ENCODE measurements around the gene PDZD2. TPM values are rescaled to one million over a fixed set of nuclear protein-coding genes. Genes with fewer than 3 reads are reported as not detected.
"Not testable (repeated sequence)": the region's sequence is repeated elsewhere in the genome, so short reads cannot be mapped to it uniquely, and the experiment has no call there.

PDZD2 gene
- total RNA-seq, 2 experiments from 2014 or later = 1.3 to 1.8 TPM

GRCh38 chr5:31763424-31763823 is 124.5 kb downstream of the PDZD2 start:
- no peaks in the 10 kb centered on the region for H3K27me3 Mint-ChIP-seq
- no peak overlapping the region for H3K27ac ChIP-seq (ENCODE audit: low read depth in 1 of 2, low read length in 2 of 2)
- no peaks in the 10 kb centered on the region for H3K9me3 Mint-ChIP-seq
- H3K4me3 Mint-ChIP-seq = no peak overlapping the region
- no peaks in the 10 kb centered on the region for H3K27me3 ChIP-seq (ENCODE audit: control insufficient read depth in 1 of 2, insufficient read depth in 2 of 2, low read length in 2 of 2)
- H3K9me3 ChIP-seq (ENCODE audit: control insufficient read depth in 1 of 2, insufficient read depth in 1 of 2, low read length in 2 of 2) = peaks cover 0 to 3% of the 10 kb centered on the region in 2 experiments
- H3K4me1 Mint-ChIP-seq (ENCODE audit: low read depth) = no peaks in the 10 kb centered on the region
- H3K27ac Mint-ChIP-seq = no peak overlapping the region
- H3K4me3 ChIP-seq (ENCODE audit: low read length) = no peak overlapping the region
- H3K4me1 ChIP-seq (ENCODE audit: insufficient read depth, low read length) = no peaks in the 10 kb centered on the region
- DNase-seq (no peak), ATAC-seq (ENCODE audit: poor library complexity) (no peak)
- CTCF ChIA-PET = no interaction called here
- H3K36me3 ChIP-seq (ENCODE audit: insufficient read depth, low read length) = no peaks in the 10 kb centered on the region
- POLR2A ChIA-PET = no interaction called here
- TF ChIP-seq CTCF (IDR thresholded peaks at IDR 0.05) = no peak
- H3K36me3 Mint-ChIP-seq (ENCODE audit: low read depth) = no peaks in the 10 kb centered on the region
- intact Hi-C loops (cut with DNase I, micrococcal nuclease) = no loop called here

- H3K4me3 ChIP-seq (ENCODE audit: low read length); H3K36me3 Mint-ChIP-seq (ENCODE audit: low read depth); POLR2A ChIA-PET; H3K4me3 Mint-ChIP-seq; H3K27me3 ChIP-seq (ENCODE audit: control insufficient read depth in 1 of 2, insufficient read depth in 2 of 2, low read length in 2 of 2); H3K4me1 ChIP-seq (ENCODE audit: insufficient read depth, low read length); H3K27ac ChIP-seq (ENCODE audit: low read depth in 1 of 2, low read length in 2 of 2); DNase-seq; H3K9me3 ChIP-seq (ENCODE audit: control insufficient read depth in 1 of 2, insufficient read depth in 1 of 2, low read length in 2 of 2); CTCF ChIA-PET; ATAC-seq (ENCODE audit: poor library complexity); H3K27ac Mint-ChIP-seq; H3K9me3 Mint-ChIP-seq; H3K4me1 Mint-ChIP-seq (ENCODE audit: low read depth); H3K36me3 ChIP-seq (ENCODE audit: insufficient read depth, low read length); H3K27me3 Mint-ChIP-seq; intact Hi-C loops (cut with DNase I, micrococcal nuclease): not testable (repeated sequence)
These were observed 125.8 kb downstream of the PDZD2 start for GRCh38 chr5:31764687-31765086.

- Histone ChIP-seq H3K36me3 (ENCODE audit: insufficient read depth, low read length) (no peaks in the 10 kb centered on the region), H3K27me3 (ENCODE audit: control insufficient read depth in 1 of 2, insufficient read depth in 2 of 2, low read length in 2 of 2) (no peaks in the 10 kb centered on the region), H3K27ac (ENCODE audit: low read depth in 1 of 2, low read length in 2 of 2) (no peak overlapping the region), H3K4me3 (ENCODE audit: low read length) (no peak overlapping the region), H3K9me3 (ENCODE audit: control insufficient read depth in 1 of 2, insufficient read depth in 1 of 2, low read length in 2 of 2) (peaks cover 0 to 3% of the 10 kb centered on the region in 2 experiments), H3K4me1 (ENCODE audit: insufficient read depth, low read length) (peaks cover 3% of the 10 kb centered on the region)
- ATAC-seq (ENCODE audit: poor library complexity) (no peak), DNase-seq (no peak)
- Mint-ChIP-seq H3K36me3 (ENCODE audit: low read depth) (no peaks in the 10 kb centered on the region), H3K4me1 (ENCODE audit: low read depth) (no peaks in the 10 kb centered on the region), H3K27ac (no peak overlapping the region), H3K9me3 (no peaks in the 10 kb centered on the region), H3K27me3 (no peaks in the 10 kb centered on the region), H3K4me3 (no peak overlapping the region)
- ChIA-PET CTCF (no interaction called here), POLR2A (no interaction called here)
- TF ChIP-seq CTCF (IDR thresholded peaks at IDR 0.05) = no peak
- intact Hi-C loops (cut with DNase I, micrococcal nuclease) = no loop called here
These were observed 128.6 kb downstream of the PDZD2 start for GRCh38 chr5:31767335-31768031.

GRCh38 chr5:31768046-31768445 is 129.1 kb downstream of the PDZD2 start:
- ATAC-seq (ENCODE audit: poor library complexity) (no peak), DNase-seq (no peak)
- no peaks in the 10 kb centered on the region for H3K36me3 ChIP-seq (ENCODE audit: insufficient read depth, low read length)
- H3K4me3 Mint-ChIP-seq = no peak overlapping the region
- no peak overlapping the region for H3K4me3 ChIP-seq (ENCODE audit: low read length)
- no peaks in the 10 kb centered on the region for H3K4me1 Mint-ChIP-seq (ENCODE audit: low read depth)
- no peak overlapping the region for H3K27ac ChIP-seq (ENCODE audit: low read depth in 1 of 2, low read length in 2 of 2)
- ChIA-PET CTCF (no interaction called here), POLR2A (no interaction called here)
- intact Hi-C loops (cut with DNase I, micrococcal nuclease) = no loop called here
- no peaks in the 10 kb centered on the region for H3K27me3 ChIP-seq (ENCODE audit: control insufficient read depth in 1 of 2, insufficient read depth in 2 of 2, low read length in 2 of 2)
- H3K9me3 Mint-ChIP-seq = no peaks in the 10 kb centered on the region
- H3K9me3 ChIP-seq (ENCODE audit: control insufficient read depth in 1 of 2, insufficient read depth in 1 of 2, low read length in 2 of 2) = peaks cover 0 to 2% of the 10 kb centered on the region in 2 experiments
- H3K4me1 ChIP-seq (ENCODE audit: insufficient read depth, low read length) = peaks cover 3% of the 10 kb centered on the region
- no peak for TF ChIP-seq CTCF (IDR thresholded peaks at IDR 0.05)
- H3K27me3 Mint-ChIP-seq = no peaks in the 10 kb centered on the region
- H3K36me3 Mint-ChIP-seq (ENCODE audit: low read depth) = no peaks in the 10 kb centered on the region
- H3K27ac Mint-ChIP-seq = no peak overlapping the region
